Activated CD8-positive, alpha-beta T cell treated with anti-CD3 and anti-CD28 coated beads, Interleukin-2, amount 10 ng/mL, durations not matched to agents 7 days and 5 days (primary cell): ENCODE results near the gene GGA1. TPM values are rescaled to one million over a fixed set of nuclear protein-coding genes. Genes with fewer than 3 reads are reported as not detected.
A peak's percentile ranks its signal among the peaks of the same experiment; 100 is the strongest.

Experiments used
- ATAC-seq: fragments of 150-1000 bp; cut with Tn5 transposase; one replicate; pipeline ENCODE4 v1.10.0; 2021; ENCODE audit warnings: moderate library complexity
- CTCF ChIA-PET: fragments of 350-600 bp; sonication (Branson Sonifier 250); formaldehyde crosslinking; loops from one replicate; lab custom pipeline; 2021; ENCODE audit warnings: antibody characterized with exemption; lab: Charles Lee
- POLR2A ChIA-PET: fragments of 350-600 bp; sonication (Branson Sonifier 250); formaldehyde crosslinking; loops from one replicate; lab custom pipeline; 2021; ENCODE audit warnings: antibody characterized with exemption; lab: Charles Lee
- DNase-seq: peaks from one replicate; pipeline ENCODE4 v3.0.0-alpha.2; 2020
- H3K27ac Mint-ChIP-seq: one replicate; pipeline ENCODE4 v1.8.0; 2021; ENCODE audit warnings: mild to moderate bottlenecking, mixed read lengths
- H3K27me3 Mint-ChIP-seq: one replicate; pipeline ENCODE4 v1.8.0; 2021; ENCODE audit warnings: low read depth, mixed read lengths
- H3K36me3 Mint-ChIP-seq: one replicate; pipeline ENCODE4 v1.8.0; 2021; ENCODE audit warnings: low read depth, mixed read lengths
- H3K4me1 Mint-ChIP-seq: one replicate; pipeline ENCODE4 v1.8.0; 2021; ENCODE audit warnings: low read depth, mixed read lengths
- H3K4me3 Mint-ChIP-seq: one replicate; pipeline ENCODE4 v1.8.0; 2021; ENCODE audit warnings: mild to moderate bottlenecking, mixed read lengths
- H3K9me3 Mint-ChIP-seq: one replicate; pipeline ENCODE4 v1.8.0; 2022; ENCODE audit warnings: mixed read lengths; ENCODE audit not compliant: insufficient read depth
- total RNA-seq, 2 experiments: library from RNA; stranded (reverse); gene quantifications; one replicate each; pipeline ENCODE4 v1.2.3, GENCODE V29; 2021

Gene GGA1
- total RNA-seq, 2 experiments from 2014 or later: 66.3 to 69.5 TPM

DNA sequence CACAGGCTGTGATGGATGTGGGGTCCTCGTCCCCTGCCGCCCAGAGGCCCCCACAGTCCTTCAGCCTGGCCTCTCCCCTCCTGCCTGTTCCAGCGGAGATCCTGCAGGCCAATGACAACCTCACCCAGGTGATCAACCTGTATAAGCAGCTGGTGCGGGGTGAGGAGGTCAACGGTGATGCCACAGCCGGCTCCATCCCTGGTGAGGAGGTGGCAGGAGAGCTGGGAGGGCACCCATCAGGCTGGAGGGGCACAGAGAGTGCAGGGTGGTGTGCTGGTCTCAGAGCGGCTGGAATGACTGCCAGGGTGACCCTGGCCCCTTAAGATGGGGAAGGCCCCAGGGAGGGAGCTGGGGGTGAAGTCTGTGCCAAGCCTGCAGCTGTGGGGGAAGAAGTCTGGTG, 16.2 kb downstream of the GGA1 start:
- Mint-ChIP-seq H3K27ac (peak overlapping the region; percentile 75), H3K9me3 (no peaks in the 10 kb centered on the region), H3K36me3 (peaks cover 32% of the 10 kb centered on the region), H3K4me3 (no peak overlapping the region), H3K27me3 (no peaks in the 10 kb centered on the region), H3K4me1 (peaks cover 65% of the 10 kb centered on the region)
- ATAC-seq: no peak
- no peak for DNase-seq
- ChIA-PET CTCF (interaction anchor here (1.8 to 12.7 kb wide), 4 partner anchors 14 to 56 kb away, joined by 9 to 261 read pairs (median 38); partner anchors contain the start of genes GGA1, PDXP and SH3BP1), POLR2A (interaction anchor here (0.6 to 1.4 kb wide), 2 partner anchors 9 to 17 kb away, joined by 3 to 6 read pairs; no protein-coding TSS in a partner anchor)

DNA sequence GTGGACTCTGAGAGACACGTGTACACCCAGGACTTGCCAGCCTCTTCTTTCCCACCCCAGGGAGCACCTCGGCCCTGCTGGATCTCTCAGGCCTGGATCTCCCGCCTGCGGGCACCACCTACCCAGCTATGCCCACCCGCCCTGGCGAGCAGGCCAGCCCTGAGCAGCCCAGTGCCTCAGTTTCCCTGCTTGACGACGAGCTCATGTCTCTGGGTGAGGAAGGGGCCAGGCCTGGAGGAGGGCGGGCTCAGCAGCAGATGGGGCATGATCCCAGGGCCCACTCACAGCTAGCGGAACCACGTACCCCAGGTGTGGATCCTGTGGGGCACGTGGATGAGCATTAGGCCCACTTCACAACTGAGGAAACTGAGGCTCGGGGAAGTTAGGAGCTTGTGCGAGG, 17.1 kb downstream of the GGA1 start:
- Mint-ChIP-seq H3K27ac (peak overlapping the region; percentile 91), H3K36me3 (peaks cover 30% of the 10 kb centered on the region), H3K27me3 (no peaks in the 10 kb centered on the region), H3K4me3 (no peak overlapping the region), H3K9me3 (no peaks in the 10 kb centered on the region), H3K4me1 (peaks cover 65% of the 10 kb centered on the region)
- no peak for ATAC-seq
- no peak for DNase-seq
- POLR2A ChIA-PET: interaction anchor here (0.6 to 2.6 kb wide), 4 partner anchors 8 to 51 kb away, joined by 3 to 13 read pairs (median 9); no protein-coding TSS in a partner anchor
- CTCF ChIA-PET: interaction anchor here (0.8 to 12.7 kb wide), 6 partner anchors 13 to 151 kb away, joined by 3 to 261 read pairs (median 26); partner anchors contain the start of genes GGA1, PDXP and SH3BP1

DNA sequence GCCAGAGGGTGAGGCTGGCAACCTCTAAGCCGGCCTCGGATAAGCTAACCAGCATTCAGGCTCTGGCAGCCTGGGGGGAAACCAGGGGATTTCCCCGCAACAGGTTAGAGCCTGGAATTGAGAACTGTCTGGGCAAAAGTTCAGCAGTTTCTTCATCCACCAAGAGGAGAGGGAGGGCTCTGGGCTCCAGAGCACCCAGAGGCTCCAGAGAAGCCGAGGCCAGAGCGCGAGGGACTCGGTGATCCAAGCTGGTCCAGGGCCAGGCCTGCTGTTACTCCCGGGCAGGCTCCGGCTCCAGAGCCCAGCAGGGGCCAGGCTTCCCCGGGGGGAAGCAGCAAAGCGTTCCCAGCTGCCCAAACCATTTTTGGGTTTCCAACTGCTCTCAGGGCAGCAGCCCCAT, 17.5 kb downstream of the GGA1 start:
- Mint-ChIP-seq H3K27me3 (no peaks in the 10 kb centered on the region), H3K36me3 (peaks cover 30% of the 10 kb centered on the region), H3K4me1 (peaks cover 67% of the 10 kb centered on the region), H3K9me3 (no peaks in the 10 kb centered on the region), H3K27ac (peak overlapping the region; percentile 91), H3K4me3 (no peak overlapping the region)
- no peak for ATAC-seq
- ChIA-PET POLR2A (interaction anchor here (0.6 to 2.6 kb wide), 3 partner anchors 10 to 51 kb away, joined by 3 to 13 read pairs (median 12); no protein-coding TSS in a partner anchor), CTCF (interaction anchor here (0.8 to 12.7 kb wide), 8 partner anchors 10 to 150 kb away, joined by 3 to 261 read pairs (median 12); partner anchors contain the start of genes GGA1, PDXP and SH3BP1)
- no peak for DNase-seq

DNA sequence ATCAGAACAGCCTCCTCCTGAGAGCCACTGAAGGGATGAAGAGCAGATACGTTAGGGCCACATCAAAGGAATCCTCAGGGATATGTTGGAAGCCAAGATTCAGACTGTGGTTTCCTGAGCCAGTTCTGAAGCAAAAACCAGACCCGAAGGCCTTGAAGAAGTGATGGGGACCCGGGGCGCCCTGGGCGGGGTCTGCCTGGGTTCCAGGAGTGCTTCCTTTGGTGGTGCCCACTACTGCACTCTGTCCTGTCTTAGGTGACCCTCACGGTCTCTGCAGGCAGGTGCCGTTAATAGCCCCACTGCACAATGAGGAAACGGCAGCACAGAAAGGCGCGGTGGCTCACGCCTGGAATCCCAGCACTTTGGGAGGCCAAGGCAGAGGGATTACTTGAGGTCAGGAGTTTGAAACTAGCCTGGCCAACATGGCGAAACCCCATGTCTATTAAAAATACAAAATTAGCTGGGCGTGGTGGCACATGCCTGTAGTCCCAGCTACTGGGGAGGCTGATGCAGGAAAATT, 18.0 kb downstream of the GGA1 start:
- CTCF ChIA-PET: interaction anchor here (0.8 to 12.7 kb wide), 12 partner anchors 9 to 236 kb away, joined by 3 to 261 read pairs (median 7); partner anchors contain the start of genes GGA1, LGALS1, PDXP and SH3BP1
- DNase-seq (no peak), ATAC-seq (no peak)
- Mint-ChIP-seq H3K36me3 (peaks cover 30% of the 10 kb centered on the region), H3K4me1 (peaks cover 68% of the 10 kb centered on the region), H3K27ac (peak overlapping the region; percentile 91), H3K9me3 (no peaks in the 10 kb centered on the region), H3K4me3 (peak overlapping the region; percentile 56), H3K27me3 (no peaks in the 10 kb centered on the region)
- POLR2A ChIA-PET: interaction anchor here (1.0 to 2.6 kb wide), 8 partner anchors 10 to 57 kb away, joined by 3 to 14 read pairs (median 6); partner anchors contain the start of genes LGALS1 and PDXP

DNA sequence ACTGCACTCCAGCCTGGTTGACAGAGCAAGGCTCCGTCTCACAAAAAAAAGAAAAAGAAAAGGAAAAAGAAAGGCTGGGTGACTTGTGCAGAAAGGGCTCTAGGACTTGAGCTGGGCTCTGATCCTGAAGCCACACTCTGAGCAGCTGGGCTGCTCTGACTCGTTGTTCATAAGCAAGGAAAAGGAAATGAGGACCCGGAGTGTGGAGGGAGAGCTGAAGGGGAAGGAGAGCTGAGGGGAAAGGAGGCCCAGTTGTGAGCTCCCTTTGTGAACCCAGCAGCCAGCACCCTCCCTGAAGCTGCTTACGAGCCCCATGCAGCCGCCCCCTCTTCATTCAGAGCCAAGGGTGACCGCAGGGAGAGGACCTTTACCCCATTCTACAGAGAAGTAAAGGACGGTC, 18.5 kb downstream of the GGA1 start:
- Mint-ChIP-seq H3K9me3 (no peaks in the 10 kb centered on the region), H3K4me3 (peak overlapping the region; percentile 56), H3K27me3 (no peaks in the 10 kb centered on the region), H3K4me1 (peaks cover 73% of the 10 kb centered on the region), H3K27ac (peak overlapping the region; percentile 91), H3K36me3 (peaks cover 35% of the 10 kb centered on the region)
- DNase-seq (no peak), ATAC-seq (no peak)
- POLR2A ChIA-PET: interaction anchor here (0.9 to 2.6 kb wide), 10 partner anchors 10 to 56 kb away, joined by 3 to 14 read pairs (median 6); partner anchors contain the start of genes LGALS1 and PDXP
- CTCF ChIA-PET: interaction anchor here (1.1 to 12.7 kb wide), 11 partner anchors 10 to 236 kb away, joined by 3 to 261 read pairs (median 7); partner anchors contain the start of genes GGA1, LGALS1, PDXP and SH3BP1

DNA sequence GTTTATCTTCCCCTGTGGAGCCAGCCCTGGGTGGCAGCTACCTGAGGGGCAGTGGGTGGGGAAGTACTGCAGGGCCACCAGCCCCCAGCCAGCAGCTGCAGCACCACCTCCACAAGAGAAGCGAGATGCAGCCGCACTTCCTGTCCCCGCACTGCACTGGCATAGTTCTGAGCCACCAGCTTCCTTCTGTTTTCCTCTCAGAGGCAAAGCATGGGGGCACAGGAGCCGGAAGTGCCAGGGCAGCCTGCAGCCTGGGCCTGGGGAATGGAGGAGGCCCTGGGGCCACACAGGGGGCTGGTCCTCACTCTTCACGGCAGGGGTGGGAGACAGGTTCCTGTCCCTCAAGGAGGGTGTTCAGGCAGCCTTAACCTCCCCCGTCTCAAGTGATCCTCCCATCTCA, 18.9 kb downstream of the GGA1 start:
- Mint-ChIP-seq H3K36me3 (peaks cover 32% of the 10 kb centered on the region), H3K27ac (peak overlapping the region; percentile 91), H3K27me3 (no peaks in the 10 kb centered on the region), H3K4me1 (peaks cover 77% of the 10 kb centered on the region), H3K4me3 (peak overlapping the region; percentile 56), H3K9me3 (no peaks in the 10 kb centered on the region)
- DNase-seq (peak; percentile 67), ATAC-seq (peak; percentile 67)
- POLR2A ChIA-PET: interaction anchor here (0.9 to 2.6 kb wide), 10 partner anchors 9 to 56 kb away, joined by 3 to 14 read pairs (median 6); partner anchors contain the start of genes LGALS1 and PDXP
- CTCF ChIA-PET: interaction anchor here (1.1 to 12.7 kb wide), 10 partner anchors 10 to 236 kb away, joined by 5 to 261 read pairs (median 8); partner anchors contain the start of genes GGA1, LGALS1, PDXP and SH3BP1

DNA sequence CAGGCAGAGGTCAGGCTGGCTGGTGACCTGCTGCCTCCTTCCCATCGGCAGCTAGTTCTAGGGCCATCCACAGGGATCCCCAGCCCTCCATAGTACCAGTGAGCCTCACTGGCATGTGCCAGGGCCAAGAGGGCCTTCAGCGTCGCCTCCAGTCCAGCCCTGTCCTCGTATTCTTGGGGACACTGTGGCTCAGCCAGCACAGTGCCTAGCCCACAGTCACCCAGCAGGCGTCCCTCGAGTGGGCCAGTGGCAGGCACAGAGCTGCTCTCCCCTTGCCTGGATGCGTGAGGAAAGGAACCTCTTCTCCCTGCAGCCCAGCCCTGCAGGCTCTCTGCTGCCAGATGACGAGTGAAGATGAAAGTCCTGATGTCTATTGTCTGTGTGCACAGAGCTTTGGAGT, 20.2 kb downstream of the GGA1 start:
- Mint-ChIP-seq H3K27me3 (no peaks in the 10 kb centered on the region), H3K4me3 (no peak overlapping the region), H3K36me3 (peaks cover 28% of the 10 kb centered on the region), H3K27ac (peak overlapping the region; percentile 91), H3K9me3 (no peaks in the 10 kb centered on the region), H3K4me1 (peaks cover 81% of the 10 kb centered on the region)
- DNase-seq (no peak), ATAC-seq (no peak)
- ChIA-PET CTCF (interaction anchor here (3.0 to 12.7 kb wide), 4 partner anchors 10 to 52 kb away, joined by 16 to 261 read pairs (median 38); partner anchors contain the start of genes GGA1, PDXP and SH3BP1), POLR2A (interaction anchor here (0.7 to 2.6 kb wide), 2 partner anchors 14 to 21 kb away, joined by 3 to 14 read pairs; no protein-coding TSS in a partner anchor)

DNA sequence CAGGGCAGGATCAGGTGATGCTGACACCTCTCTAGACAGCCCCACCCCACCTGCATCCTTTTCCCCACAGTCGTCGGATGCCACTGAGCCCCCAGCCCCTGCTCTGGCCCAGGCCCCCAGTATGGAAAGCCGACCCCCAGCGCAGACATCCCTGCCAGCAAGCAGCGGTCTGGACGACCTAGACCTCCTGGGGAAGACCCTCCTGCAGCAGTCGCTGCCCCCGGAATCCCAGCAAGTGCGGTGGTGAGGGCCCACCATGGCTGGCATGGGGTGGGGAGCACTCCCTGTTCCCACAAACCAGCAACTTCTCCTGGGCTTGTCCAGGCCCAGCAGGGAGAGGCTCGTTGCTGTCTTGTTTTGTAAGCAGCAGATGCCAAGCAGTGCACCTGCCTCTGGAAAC, 21.3 kb downstream of the GGA1 start:
- ChIA-PET CTCF (interaction anchor here (0.9 to 8.9 kb wide), 3 partner anchors 8 to 20 kb away, joined by 4 to 114 read pairs (median 92); partner anchors contain the start of genes GGA1 and SH3BP1), POLR2A (interaction anchor here (0.8 to 1.3 kb wide), 2 partner anchors 13 to 28 kb away, joined by 3 to 6 read pairs; no protein-coding TSS in a partner anchor)
- Mint-ChIP-seq H3K4me1 (peaks cover 84% of the 10 kb centered on the region), H3K36me3 (peaks cover 23% of the 10 kb centered on the region), H3K9me3 (no peaks in the 10 kb centered on the region), H3K27me3 (no peaks in the 10 kb centered on the region), H3K27ac (no peak overlapping the region), H3K4me3 (no peak overlapping the region)
- no peak for ATAC-seq
- no peak for DNase-seq

DNA sequence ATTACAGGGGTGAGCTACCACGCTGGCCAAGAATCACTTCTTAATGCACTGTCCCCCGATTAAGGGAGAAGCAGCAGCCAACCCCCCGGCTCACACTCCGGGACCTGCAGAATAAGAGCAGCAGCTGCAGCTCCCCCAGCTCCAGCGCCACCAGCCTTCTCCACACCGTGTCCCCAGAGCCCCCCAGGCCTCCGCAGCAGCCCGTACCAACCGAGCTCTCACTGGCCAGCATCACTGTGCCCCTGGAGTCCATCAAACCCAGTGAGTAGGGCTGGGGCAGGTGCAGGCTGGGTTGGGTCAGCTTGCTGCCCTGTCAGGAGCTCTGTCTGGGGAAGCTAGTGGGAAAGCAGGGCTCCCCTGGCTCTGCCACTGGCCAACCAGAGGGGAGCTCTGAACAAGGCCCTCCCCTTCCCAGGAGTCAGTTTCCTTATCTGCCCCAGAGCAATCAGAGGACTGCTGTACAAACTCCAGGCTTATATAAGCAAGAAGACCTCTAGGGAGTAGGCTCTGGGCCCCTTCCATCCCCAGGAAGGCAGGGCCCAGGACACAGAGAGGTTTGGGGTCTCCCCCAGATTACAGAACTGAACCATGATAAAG, 22.3 kb downstream of the GGA1 start:
- Mint-ChIP-seq H3K36me3 (peaks cover 20% of the 10 kb centered on the region), H3K4me1 (peaks cover 84% of the 10 kb centered on the region), H3K9me3 (no peaks in the 10 kb centered on the region), H3K4me3 (no peak overlapping the region), H3K27me3 (no peaks in the 10 kb centered on the region), H3K27ac (peak overlapping the region; percentile 97)
- no peak for ATAC-seq
- DNase-seq: no peak
- ChIA-PET POLR2A (interaction anchor here (0.8 to 1.9 kb wide), 4 partner anchors 11 to 28 kb away, joined by 3 to 7 read pairs (median 5); partner anchors contain the start of gene PDXP), CTCF (interaction anchor here (0.9 to 15.5 kb wide), 6 partner anchors 8 to 51 kb away, joined by 4 to 261 read pairs (median 60); partner anchors contain the start of genes GGA1, PDXP and SH3BP1)

DNA sequence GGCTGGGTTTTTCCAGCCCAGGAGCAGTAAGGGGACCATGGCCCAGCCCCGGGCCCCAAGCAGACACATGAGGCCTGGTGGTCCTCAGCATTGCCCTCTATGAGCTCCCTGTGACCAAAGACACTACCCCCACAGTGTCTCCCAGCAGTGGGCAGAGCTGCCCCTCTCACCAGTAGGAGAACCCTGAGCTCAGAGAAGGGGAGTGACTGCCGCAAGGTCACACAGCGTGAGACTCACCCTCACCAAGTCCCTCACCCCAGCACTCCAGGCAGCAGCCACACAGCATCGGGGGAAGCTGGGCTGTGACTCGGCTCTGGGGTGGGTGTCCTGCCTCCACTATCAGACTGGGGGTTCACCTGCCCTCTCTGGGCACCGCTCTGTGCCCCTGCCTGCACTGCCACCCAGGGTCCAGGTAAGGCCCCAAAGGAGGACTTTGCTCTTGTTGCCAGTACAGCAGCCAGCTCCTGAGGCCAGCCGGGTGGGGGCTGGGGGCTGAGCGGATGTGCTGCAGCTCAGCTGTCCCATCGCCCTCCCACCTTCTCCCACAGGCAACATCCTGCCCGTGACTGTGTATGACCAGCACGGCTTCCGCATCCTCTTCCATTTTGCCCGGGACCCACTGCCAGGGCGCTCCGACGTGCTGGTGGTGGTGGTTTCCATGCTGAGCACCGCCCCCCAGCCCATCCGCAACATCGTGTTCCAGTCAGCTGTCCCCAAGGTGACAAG, 23.0 kb downstream of the GGA1 start:
- Mint-ChIP-seq H3K27ac (peak overlapping the region; percentile 97), H3K36me3 (peaks cover 26% of the 10 kb centered on the region), H3K27me3 (no peaks in the 10 kb centered on the region), H3K4me1 (peaks cover 84% of the 10 kb centered on the region), H3K4me3 (peak overlapping the region; percentile 72), H3K9me3 (no peaks in the 10 kb centered on the region)
- POLR2A ChIA-PET: interaction anchor here (1.3 to 3.9 kb wide), 6 partner anchors 11 to 55 kb away, joined by 4 to 26 read pairs (median 6); partner anchors contain the start of genes GGA1, NOL12 and PDXP
- ATAC-seq (no peak), DNase-seq (peak; percentile 59)
- CTCF ChIA-PET: interaction anchor here (1.4 to 15.5 kb wide), 6 partner anchors 8 to 50 kb away, joined by 3 to 261 read pairs (median 60); partner anchors contain the start of genes GGA1, PDXP and SH3BP1
